SJSA1 (cell line): ENCODE data around the gene AP4E1. TPM values are rescaled to one million over a fixed set of nuclear protein-coding genes. Genes with fewer than 3 reads are reported as not detected.
"Not testable (repeated sequence)": the region's sequence is repeated elsewhere in the genome, so short reads cannot be mapped to it uniquely, and the experiment has no call there.

Experiments
- DNase-seq, 2 experiments: peaks; one replicate each; pipeline ENCODE4 v3.0.0-alpha.2; 2015 to 2020; ENCODE audit warnings: low spot score in 2 of 2, low read depth in 1 of 2
- H3K27ac ChIP-seq: fragments of 250-450 bp; sonication (Bioruptor Pico); 2 replicates; pipeline ENCODE4 v1.5.1; 2020; ENCODE audit warnings: mild to moderate bottlenecking, moderate library complexity
- H3K27me3 ChIP-seq: fragments of 250-450 bp; sonication (Bioruptor Pico); replicated peaks from 2 replicates; pipeline ENCODE4 v1.5.1; 2020; ENCODE audit warnings: mild to moderate bottlenecking, moderate library complexity
- H3K36me3 ChIP-seq: fragments of 250-450 bp; sonication (Bioruptor Pico); 2 replicates; pipeline ENCODE4 v1.5.1; 2020; ENCODE audit warnings: mild to moderate bottlenecking
- H3K4me1 ChIP-seq: fragments of 250-450 bp; sonication (Bioruptor Pico); replicated peaks from 2 replicates; pipeline ENCODE4 v1.6.1; 2021; ENCODE audit warnings: mild to moderate bottlenecking
- H3K4me3 ChIP-seq: fragments of 250-450 bp; sonication (Bioruptor Pico); 2 replicates; pipeline ENCODE4 v1.5.1; 2020; ENCODE audit warnings: mild to moderate bottlenecking
- H3K9me3 ChIP-seq: fragments of 250-450 bp; sonication (Bioruptor Pico); replicated peaks from 2 replicates; pipeline ENCODE4 v1.5.1; 2020; ENCODE audit warnings: mild to moderate bottlenecking
- total RNA-seq: library from RNA; depleted of rRNA; stranded (reverse); fragments of >200 nt; shearing (Covaris generic); gene quantifications from 2 replicates; pipeline ENCODE4 v1.2.3, GENCODE V29; 2014; rRNA removed

Gene AP4E1
- 17.9 and 20.3 TPM in 2 replicates for total RNA-seq

GRCh38 chr15:50908209-50909009, at the start of gene AP4E1:
TSS of gene AP4E1 (plus strand) at chr15:50908683. CDS start at chr15:50908779, 96 bp downstream.
- DNase-seq: peak; percentile 90 to 96
- no peaks in the 10 kb centered on the region for H3K27me3 ChIP-seq
- no peaks in the 10 kb centered on the region for H3K9me3 ChIP-seq
- peaks cover 35% of the 10 kb centered on the region for H3K36me3 ChIP-seq
- H3K27ac ChIP-seq: peak within 1 kb of the TSS; percentile 87
- peak within 1 kb of the TSS; percentile 88 for H3K4me3 ChIP-seq
- H3K4me1 ChIP-seq: peaks cover 18% of the 10 kb centered on the region

- Histone ChIP-seq H3K9me3 (no peaks in the 10 kb centered on the region), H3K4me3 (no peak overlapping the region), H3K4me1 (no peaks in the 10 kb centered on the region), H3K27ac (no peak overlapping the region), H3K27me3 (no peaks in the 10 kb centered on the region), H3K36me3 (no peaks in the 10 kb centered on the region)
- no peak for DNase-seq
These were observed 47.7 kb upstream of the AP4E1 start for GRCh38 chr15:50860824-50861223.

- no peak overlapping the region for H3K4me3 ChIP-seq
- H3K36me3 ChIP-seq: no peaks in the 10 kb centered on the region
These were observed 45.9 kb upstream of the AP4E1 start for GRCh38 chr15:50862553-50862952.

GRCh38 chr15:50864873-50865272, 43.6 kb upstream of the AP4E1 start:
- no peaks in the 10 kb centered on the region for H3K4me1 ChIP-seq
- H3K36me3 ChIP-seq: no peaks in the 10 kb centered on the region
- no peaks in the 10 kb centered on the region for H3K9me3 ChIP-seq
- no peaks in the 10 kb centered on the region for H3K27me3 ChIP-seq
- no peak overlapping the region for H3K4me3 ChIP-seq
- DNase-seq: no peak
- H3K27ac ChIP-seq: no peak overlapping the region

More at GRCh38 chr15:50862553-50862952, 45.9 kb upstream of the AP4E1 start:
- DNase-seq: no peak
- Histone ChIP-seq H3K4me1 (no peaks in the 10 kb centered on the region), H3K27me3 (no peaks in the 10 kb centered on the region), H3K27ac (no peak overlapping the region), H3K9me3 (no peaks in the 10 kb centered on the region)

GRCh38 chr15:50865515-50866353, 42.7 kb upstream of the AP4E1 start:
- Histone ChIP-seq H3K27ac (no peak overlapping the region), H3K4me1 (no peaks in the 10 kb centered on the region), H3K9me3 (no peaks in the 10 kb centered on the region), H3K4me3 (no peak overlapping the region), H3K36me3 (no peaks in the 10 kb centered on the region), H3K27me3 (no peaks in the 10 kb centered on the region)
- DNase-seq: no peak

GRCh38 chr15:50871832-50872231, 36.7 kb upstream of the AP4E1 start:
- H3K9me3 ChIP-seq: no peaks in the 10 kb centered on the region

GRCh38 chr15:50872832-50873426, 35.6 kb upstream of the AP4E1 start:
- no peak for DNase-seq
- Histone ChIP-seq H3K9me3 (no peaks in the 10 kb centered on the region), H3K4me1 (peaks cover 3% of the 10 kb centered on the region), H3K4me3 (no peak overlapping the region), H3K27me3 (peaks cover 18% of the 10 kb centered on the region), H3K27ac (no peak overlapping the region), H3K36me3 (no peaks in the 10 kb centered on the region)

More at GRCh38 chr15:50871832-50872231, 36.7 kb upstream of the AP4E1 start:
- Histone ChIP-seq H3K36me3 (no peaks in the 10 kb centered on the region), H3K27me3 (peaks cover 18% of the 10 kb centered on the region), H3K4me1 (no peaks in the 10 kb centered on the region), H3K27ac (no peak overlapping the region), H3K4me3 (no peak overlapping the region)
- no peak for DNase-seq

GRCh38 chr15:50873935-50874361, 34.5 kb upstream of the AP4E1 start:
- Histone ChIP-seq H3K36me3 (no peaks in the 10 kb centered on the region), H3K9me3 (0 out of 2 replicates have a peak, but pooled peaks cover 2% of the 10 kb centered on the region), H3K4me3 (no peak overlapping the region), H3K4me1 (peaks cover 5% of the 10 kb centered on the region), H3K27me3 (peaks cover 18% of the 10 kb centered on the region), H3K27ac (no peak overlapping the region)
- DNase-seq: no peak

GRCh38 chr15:50875238-50875637, 33.2 kb upstream of the AP4E1 start:
- peaks cover 18% of the 10 kb centered on the region for H3K27me3 ChIP-seq
- not testable (repeated sequence) for H3K4me3 ChIP-seq, DNase-seq, H3K27ac ChIP-seq, H3K36me3 ChIP-seq, H3K9me3 ChIP-seq
- H3K4me1 ChIP-seq: peaks cover 11% of the 10 kb centered on the region

- no peaks in the 10 kb centered on the region for H3K36me3 ChIP-seq
- no peak for DNase-seq
- H3K9me3 ChIP-seq: 0 out of 2 replicates have a peak, but pooled peaks cover 2% of the 10 kb centered on the region
- peaks cover 22% of the 10 kb centered on the region for H3K4me1 ChIP-seq
- H3K27me3 ChIP-seq: peaks cover 12% of the 10 kb centered on the region
- H3K4me3 ChIP-seq: peak overlapping the region; percentile 16
- peak overlapping the region; percentile 38 for H3K27ac ChIP-seq
These were observed 32.1 kb upstream of the AP4E1 start for GRCh38 chr15:50876260-50876988.

GRCh38 chr15:50876989-50877360, 31.5 kb upstream of the AP4E1 start:
- H3K4me1 ChIP-seq: peaks cover 22% of the 10 kb centered on the region
- H3K9me3 ChIP-seq: 0 out of 2 replicates have a peak, but pooled peaks cover 2% of the 10 kb centered on the region
- H3K4me3 ChIP-seq: peak overlapping the region; percentile 16
- peaks cover 6% of the 10 kb centered on the region for H3K27me3 ChIP-seq
- DNase-seq: peak; percentile 81 to 96
- no peaks in the 10 kb centered on the region for H3K36me3 ChIP-seq
- H3K27ac ChIP-seq: peak overlapping the region; percentile 38

GRCh38 chr15:50879016-50879617, 29.4 kb upstream of the AP4E1 start:
- Histone ChIP-seq H3K27me3 (no peaks in the 10 kb centered on the region), H3K36me3 (no peaks in the 10 kb centered on the region), H3K4me3 (no peak overlapping the region), H3K9me3 (0 out of 2 replicates have a peak, but pooled peaks cover 2% of the 10 kb centered on the region), H3K27ac (no peak overlapping the region), H3K4me1 (peaks cover 27% of the 10 kb centered on the region)
- no peak for DNase-seq

- H3K9me3 ChIP-seq: 0 out of 2 replicates have a peak, but pooled peaks cover 2% of the 10 kb centered on the region
These were observed 28.3 kb upstream of the AP4E1 start for GRCh38 chr15:50880206-50880605.

More at GRCh38 chr15:50880206-50880605, 28.3 kb upstream of the AP4E1 start:
- Histone ChIP-seq H3K27me3 (no peaks in the 10 kb centered on the region), H3K4me3 (no peak overlapping the region), H3K27ac (peak overlapping the region; percentile 63), H3K36me3 (no peaks in the 10 kb centered on the region), H3K4me1 (peaks cover 38% of the 10 kb centered on the region)
- no peak for DNase-seq
